ENCODE results near the gene IL15RA.

- no peak for TF ChIP-seq CTCF (IDR thresholded peaks at IDR 0.05)
- TF ChIP-seq POLR2A (IDR thresholded peaks at IDR 0.05) = no peak
These were observed 33.8 kb downstream of the IL15RA start for GRCh38 chr10:5943536-5943935.
